Measurements from ENCODE around the gene TAAR6.

- TF ChIP-seq, protein P1, sequence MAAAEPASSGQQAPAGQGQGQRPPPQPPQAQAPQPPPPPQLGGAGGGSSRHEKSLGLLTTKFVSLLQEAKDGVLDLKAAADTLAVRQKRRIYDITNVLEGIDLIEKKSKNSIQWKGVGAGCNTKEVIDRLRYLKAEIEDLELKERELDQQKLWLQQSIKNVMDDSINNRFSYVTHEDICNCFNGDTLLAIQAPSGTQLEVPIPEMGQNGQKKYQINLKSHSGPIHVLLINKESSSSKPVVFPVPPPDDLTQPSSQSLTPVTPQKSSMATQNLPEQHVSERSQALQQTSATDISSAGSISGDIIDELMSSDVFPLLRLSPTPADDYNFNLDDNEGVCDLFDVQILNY (CRISPR knock-in tag; IDR thresholded peaks at IDR 0.05): no peak
- TF ChIP-seq ZNF232 (CRISPR knock-in tag; IDR thresholded peaks at IDR 0.05): no peak
- no peak for TF ChIP-seq CTCF (IDR thresholded peaks at IDR 0.05)
- TF ChIP-seq RELA (CRISPR knock-in tag; IDR thresholded peaks at IDR 0.05; ENCODE audit: borderline replicate concordance): no peak
- no peak for TF ChIP-seq ETV6 (CRISPR knock-in tag; IDR thresholded peaks at IDR 0.05)
- TF ChIP-seq ESRRA (CRISPR knock-in tag; IDR thresholded peaks at IDR 0.05; ENCODE audit: borderline replicate concordance): no peak
- TF ChIP-seq, protein P2, sequence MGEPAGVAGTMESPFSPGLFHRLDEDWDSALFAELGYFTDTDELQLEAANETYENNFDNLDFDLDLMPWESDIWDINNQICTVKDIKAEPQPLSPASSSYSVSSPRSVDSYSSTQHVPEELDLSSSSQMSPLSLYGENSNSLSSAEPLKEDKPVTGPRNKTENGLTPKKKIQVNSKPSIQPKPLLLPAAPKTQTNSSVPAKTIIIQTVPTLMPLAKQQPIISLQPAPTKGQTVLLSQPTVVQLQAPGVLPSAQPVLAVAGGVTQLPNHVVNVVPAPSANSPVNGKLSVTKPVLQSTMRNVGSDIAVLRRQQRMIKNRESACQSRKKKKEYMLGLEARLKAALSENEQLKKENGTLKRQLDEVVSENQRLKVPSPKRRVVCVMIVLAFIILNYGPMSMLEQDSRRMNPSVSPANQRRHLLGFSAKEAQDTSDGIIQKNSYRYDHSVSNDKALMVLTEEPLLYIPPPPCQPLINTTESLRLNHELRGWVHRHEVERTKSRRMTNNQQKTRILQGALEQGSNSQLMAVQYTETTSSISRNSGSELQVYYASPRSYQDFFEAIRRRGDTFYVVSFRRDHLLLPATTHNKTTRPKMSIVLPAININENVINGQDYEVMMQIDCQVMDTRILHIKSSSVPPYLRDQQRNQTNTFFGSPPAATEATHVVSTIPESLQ (CRISPR knock-in tag; IDR thresholded peaks at IDR 0.05): no peak
- no peak for TF ChIP-seq ZNF281 (CRISPR knock-in tag; IDR thresholded peaks at IDR 0.05)
- TF ChIP-seq NR2C2 (CRISPR knock-in tag; IDR thresholded peaks at IDR 0.05): no peak
- no peak for TF ChIP-seq ATF2 (CRISPR knock-in tag; IDR thresholded peaks at IDR 0.05; ENCODE audit: borderline replicate concordance, low read depth)
- TF ChIP-seq HMGA2 (CRISPR knock-in tag; IDR thresholded peaks at IDR 0.05): no peak
Observed at GRCh38 chr6:132607544-132608233, 37.6 kb downstream of the TAAR6 start.

Measured in WTC11 (cell line).